ENCODE measurements around the gene GALNT14.

GRCh38 chr2:30933496-30933895 is 204.7 kb downstream of the GALNT14 start:
- TF ChIP-seq, protein P1, sequence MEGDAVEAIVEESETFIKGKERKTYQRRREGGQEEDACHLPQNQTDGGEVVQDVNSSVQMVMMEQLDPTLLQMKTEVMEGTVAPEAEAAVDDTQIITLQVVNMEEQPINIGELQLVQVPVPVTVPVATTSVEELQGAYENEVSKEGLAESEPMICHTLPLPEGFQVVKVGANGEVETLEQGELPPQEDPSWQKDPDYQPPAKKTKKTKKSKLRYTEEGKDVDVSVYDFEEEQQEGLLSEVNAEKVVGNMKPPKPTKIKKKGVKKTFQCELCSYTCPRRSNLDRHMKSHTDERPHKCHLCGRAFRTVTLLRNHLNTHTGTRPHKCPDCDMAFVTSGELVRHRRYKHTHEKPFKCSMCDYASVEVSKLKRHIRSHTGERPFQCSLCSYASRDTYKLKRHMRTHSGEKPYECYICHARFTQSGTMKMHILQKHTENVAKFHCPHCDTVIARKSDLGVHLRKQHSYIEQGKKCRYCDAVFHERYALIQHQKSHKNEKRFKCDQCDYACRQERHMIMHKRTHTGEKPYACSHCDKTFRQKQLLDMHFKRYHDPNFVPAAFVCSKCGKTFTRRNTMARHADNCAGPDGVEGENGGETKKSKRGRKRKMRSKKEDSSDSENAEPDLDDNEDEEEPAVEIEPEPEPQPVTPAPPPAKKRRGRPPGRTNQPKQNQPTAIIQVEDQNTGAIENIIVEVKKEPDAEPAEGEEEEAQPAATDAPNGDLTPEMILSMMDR (conservative IDR thresholded peaks at IDR 0.05 in 1 of 2, IDR thresholded peaks at IDR 0.05 in 1 of 2; ENCODE audit: extremely low read depth in 1 of 2, insufficient read depth in 1 of 2, low read depth in 1 of 2, low read length in 2 of 2), result no peak
- no peak for TF ChIP-seq EZH2 (IDR thresholded peaks at IDR 0.05; ENCODE audit: borderline replicate concordance, low read length)
